Measurements from ENCODE around the gene LIPG.
"Not testable (repeated sequence)": the region's sequence is repeated elsewhere in the genome, so short reads cannot be mapped to it uniquely, and the experiment has no call there.

LIPG gene

DNA sequence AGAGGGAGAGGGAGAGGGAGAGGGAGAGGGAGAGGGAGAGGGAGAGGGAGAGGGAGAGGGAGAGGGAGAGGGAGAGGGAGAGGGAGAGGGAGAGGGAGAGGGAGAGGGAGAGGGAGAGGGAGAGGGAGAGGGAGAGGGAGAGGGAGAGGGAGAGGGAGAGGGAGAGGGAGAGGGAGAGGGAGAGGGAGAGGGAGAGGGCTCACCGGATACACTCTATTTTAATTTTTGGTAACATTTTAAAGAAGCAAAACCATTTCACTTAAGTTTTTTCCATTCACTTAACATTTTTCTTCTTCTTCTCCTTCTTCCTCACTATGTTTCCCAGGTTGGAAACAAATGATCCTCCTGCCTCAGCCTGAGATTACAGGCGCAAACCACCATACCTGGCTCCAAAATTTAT is 17.2 kb downstream of the LIPG start:
- not testable (repeated sequence) for DNase-seq

DNA sequence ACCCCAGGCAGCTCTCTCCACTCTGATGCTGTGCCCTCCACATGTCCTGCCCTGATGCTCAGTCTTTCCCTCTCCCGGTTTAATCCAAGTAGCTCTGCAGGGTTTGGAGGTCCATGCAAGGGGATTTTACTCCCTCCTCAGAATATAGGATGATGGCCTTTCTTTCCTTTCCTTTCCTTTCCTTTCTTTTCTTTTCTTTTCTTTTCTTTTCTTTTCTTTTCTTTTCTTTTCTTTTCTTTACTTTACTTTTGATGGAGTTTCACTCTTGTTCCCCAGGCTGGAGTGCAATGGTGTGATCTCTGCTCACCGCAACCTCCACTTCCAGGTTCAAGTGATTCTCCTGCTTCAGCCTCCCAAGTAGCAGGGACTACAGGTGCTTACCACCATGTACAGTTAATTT is 17.7 kb downstream of the LIPG start:
- DNase-seq, result not testable (repeated sequence)

DNA sequence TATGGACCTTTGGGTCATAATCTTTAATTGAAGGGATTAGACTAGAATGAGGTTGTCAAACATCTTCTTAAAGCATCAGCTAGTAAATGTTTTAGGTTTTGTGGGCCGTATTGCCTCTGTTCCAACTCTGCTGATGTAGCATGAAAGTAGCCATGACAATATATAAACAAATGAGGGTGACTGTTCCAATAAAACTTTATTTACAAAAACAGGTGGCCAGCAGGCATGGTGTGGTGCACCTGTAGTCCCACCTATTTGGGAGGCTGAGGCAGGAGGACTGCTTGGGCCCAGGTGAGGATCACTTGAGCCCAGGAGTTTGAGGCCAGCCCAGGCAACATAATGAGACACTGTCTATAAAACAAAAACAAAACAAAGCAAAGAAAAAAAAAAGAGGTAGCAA is 18.4 kb downstream of the LIPG start:
- DNase-seq, result no peak

DNA sequence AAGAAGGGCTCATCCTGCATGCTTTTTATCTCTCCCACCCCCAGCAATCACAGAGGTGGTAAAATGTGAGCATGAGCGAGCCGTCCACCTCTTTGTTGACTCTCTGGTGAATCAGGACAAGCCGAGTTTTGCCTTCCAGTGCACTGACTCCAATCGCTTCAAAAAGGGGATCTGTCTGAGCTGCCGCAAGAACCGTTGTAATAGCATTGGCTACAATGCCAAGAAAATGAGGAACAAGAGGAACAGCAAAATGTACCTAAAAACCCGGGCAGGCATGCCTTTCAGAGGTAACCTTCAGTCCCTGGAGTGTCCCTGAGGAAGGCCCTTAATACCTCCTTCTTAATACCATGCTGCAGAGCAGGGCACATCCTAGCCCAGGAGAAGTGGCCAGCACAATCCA is 19.5 kb downstream of the LIPG start:
- no peak for DNase-seq

DNA sequence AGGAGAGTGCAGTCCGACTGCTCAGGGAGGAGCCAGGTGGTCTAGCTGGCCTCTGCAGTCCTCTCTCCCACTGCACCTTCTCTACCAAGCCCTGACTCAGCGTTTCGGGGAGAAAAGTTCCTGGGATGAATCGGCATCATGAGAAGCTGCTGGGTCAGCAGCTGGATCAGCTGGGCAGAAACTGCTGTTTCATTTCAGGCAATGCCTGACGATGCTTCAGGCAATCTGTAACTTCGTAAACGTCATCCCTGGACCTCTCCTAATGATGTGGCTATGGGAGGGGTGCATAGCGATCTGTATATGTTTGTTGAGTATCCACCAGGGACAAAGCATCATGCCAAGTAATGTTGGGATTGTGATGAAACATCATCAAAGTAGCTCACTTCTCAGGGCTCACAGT is 20.7 kb downstream of the LIPG start:
- DNase-seq, result no peak

DNA sequence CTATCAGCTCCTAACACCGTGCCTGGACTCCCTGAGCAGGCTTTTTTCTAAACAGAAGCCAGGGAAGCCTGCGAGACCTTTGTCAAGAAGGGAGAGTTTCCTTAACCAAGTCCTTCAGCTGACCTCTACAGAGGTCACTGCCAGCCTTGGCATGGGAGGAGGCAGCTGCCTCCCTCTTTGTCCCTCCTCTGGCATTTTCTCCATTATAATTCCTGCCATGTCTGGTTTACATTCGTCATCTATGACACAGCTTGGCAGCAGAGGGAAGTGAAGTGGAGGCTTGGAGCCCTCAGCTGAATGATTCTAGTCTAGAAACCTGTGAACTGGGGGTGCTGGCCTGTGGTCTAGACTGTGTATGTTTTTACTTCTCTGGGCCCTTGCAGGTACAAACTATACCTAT is 22.5 kb downstream of the LIPG start:
- no peak for DNase-seq

DNA sequence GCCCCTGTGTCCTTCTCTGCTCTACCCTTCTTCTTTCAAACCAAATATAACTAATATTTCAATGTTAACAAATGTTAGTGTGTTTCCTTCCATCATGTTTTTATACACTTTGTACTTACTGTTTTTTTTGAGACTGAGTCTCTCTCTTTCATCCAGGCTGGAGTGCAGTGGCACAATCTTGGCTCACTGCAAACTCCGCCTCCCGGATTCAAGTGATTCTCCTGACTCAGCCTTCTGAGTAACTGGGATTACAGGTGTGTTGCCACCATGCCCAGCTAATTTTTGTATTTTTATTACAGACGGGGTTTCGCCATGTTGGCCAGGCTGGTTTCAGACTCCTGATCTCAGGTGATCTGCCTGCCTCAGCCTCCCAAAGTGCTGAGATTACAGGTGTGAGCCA is 23.1 kb downstream of the LIPG start:
- not testable (repeated sequence) for DNase-seq

DNA sequence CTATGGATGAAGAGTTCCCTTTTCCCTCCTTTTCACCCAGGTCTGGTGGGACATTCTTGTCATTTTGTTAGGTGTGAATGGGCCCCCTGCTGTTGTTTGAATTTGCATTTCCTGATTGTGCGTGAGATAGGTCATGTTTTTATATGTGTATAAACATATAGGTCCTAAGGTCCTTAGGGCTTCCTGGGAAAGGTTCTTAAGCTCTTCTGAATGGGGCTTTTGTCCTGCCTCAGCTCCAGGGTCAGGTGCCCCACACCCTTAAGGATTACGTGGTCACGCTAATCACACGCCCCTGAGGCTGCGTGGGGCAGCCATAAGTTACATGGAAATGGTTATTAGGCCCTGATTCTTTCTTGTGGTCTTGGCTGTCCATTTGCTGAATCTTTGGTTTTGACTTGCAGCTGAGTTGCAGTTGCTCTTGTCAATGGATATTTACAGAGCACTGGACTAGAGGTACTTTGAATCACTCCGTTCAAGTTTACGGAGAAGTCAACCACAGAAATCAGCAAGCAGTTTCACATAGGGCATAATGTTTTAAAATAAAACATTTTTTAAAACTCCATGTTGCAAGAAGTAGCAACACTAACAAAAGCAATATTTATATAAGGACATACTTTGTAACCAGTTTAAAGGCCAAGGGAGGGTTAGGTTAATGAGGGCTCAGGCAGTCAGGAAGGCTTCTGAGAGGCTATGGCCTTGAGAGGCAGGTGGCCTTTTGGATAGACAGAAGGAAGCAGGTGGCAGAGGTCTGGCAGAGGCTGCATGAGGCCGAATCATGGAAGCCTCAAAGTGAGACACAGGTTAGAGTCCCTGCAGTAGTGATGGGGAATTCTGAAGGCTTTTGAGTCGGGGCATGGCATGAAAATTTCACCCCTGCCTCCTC is 24.2 kb downstream of the LIPG start:
- no peak for DNase-seq

DNA sequence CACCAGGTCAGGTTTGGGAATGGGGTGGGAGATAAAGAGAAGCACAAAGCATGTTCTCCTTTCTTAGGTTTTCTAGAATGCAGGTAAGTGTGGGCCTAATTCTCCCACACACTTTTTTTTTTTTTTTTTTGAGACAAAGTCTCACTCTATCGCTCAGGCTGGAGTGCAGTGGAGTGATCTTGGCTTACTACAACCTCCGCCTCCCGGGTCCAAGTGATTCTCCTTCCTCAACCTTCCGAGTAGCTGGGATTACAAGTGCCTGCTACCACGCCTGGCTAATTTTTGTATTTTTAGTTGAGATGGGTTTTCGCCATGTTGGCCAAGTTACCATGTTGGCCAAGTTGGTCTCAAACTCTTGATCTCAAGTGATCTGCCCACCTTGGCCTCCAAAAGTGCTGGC is 26.3 kb downstream of the LIPG start:
- DNase-seq, result no peak

DNA sequence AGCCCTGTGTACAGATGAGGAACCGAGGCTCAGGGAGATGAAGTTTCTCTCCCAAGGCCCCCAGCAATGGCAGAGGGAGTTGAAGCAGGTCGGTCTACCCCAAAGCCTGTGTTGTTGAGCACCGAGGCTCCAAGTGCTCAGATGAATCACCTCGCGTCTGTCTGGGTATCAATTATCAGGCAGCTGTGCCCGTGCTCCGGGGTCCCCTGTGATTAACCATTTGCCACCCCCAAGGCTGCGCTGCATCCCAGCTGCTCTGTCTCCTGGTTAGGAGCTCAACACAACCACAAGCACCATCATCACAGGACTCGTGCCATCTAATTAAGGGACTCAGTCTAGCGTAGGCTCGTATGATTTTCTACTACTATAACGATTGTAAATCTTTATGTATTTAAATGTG is 27.1 kb downstream of the LIPG start:
- DNase-seq, result no peak

DNA sequence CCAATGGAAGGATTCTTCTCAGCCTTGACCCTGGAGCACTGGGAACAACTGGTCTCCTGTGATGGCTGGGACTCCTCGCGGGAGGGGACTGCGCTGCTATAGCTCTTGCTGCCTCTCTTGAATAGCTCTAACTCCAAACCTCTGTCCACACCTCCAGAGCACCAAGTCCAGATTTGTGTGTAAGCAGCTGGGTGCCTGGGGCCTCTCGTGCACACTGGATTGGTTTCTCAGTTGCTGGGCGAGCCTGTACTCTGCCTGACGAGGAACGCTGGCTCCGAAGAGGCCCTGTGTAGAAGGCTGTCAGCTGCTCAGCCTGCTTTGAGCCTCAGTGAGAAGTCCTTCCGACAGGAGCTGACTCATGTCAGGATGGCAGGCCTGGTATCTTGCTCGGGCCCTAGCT is 28.8 kb downstream of the LIPG start:
- no peak for DNase-seq

DNA sequence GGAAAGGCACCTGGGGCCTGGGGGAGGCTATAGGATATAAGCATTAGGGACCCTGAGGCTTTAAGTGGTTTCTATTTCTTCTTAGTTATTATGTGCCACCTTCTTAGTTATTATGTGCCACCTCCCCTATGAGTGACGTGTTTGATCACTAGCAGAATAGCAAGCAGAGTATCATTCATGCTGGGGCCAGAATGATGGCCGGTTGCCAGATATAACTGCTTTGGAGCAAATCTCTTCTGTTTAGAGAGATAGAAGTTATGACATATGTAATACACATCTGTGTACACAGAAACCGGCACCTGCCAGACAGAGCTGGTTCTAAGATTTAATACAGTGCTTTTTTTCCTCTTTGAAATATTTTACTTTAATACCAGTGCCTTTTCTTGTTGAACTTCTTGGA is 29.4 kb downstream of the LIPG start:
- DNase-seq, result no peak

DNA sequence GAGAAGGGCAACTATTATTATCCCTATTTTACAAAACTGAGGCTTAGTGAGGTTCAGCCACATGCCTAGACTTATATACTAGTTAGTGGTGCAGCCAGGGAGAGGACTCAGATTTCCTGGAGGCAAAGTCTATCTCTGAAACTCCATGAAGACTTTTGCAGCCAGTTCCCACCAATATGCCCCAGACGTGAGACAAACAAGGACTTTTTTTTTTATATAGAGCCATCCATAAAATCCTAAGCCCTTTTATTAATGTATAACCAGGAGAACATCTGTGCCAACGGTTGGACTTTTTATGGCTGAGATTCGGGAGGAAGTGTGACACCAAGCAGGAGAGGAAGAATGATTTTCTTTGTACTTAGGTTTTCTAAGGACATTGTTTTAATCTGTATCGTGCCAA is 29.9 kb downstream of the LIPG start:
- DNase-seq, result no peak

DNA sequence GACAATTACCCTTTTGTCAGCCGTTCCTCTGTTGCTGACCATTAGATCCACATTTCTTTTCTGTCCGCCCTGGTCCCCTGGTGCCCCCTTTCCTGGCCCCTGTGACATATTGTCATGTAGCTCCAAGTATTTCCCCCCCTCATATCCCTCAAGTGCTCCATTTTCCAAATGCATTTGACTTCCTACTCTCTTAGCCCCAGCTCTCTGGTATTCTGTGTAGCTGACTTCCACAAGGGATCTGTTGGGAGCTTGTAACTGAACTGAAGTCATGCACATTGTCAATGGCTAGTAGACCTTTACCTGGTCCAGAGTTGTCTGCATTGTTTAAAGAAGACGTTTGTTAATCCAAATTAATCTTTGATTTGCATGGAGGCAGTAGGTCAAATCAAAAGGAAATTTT is 34.8 kb downstream of the LIPG start:
- no peak for DNase-seq

DNA sequence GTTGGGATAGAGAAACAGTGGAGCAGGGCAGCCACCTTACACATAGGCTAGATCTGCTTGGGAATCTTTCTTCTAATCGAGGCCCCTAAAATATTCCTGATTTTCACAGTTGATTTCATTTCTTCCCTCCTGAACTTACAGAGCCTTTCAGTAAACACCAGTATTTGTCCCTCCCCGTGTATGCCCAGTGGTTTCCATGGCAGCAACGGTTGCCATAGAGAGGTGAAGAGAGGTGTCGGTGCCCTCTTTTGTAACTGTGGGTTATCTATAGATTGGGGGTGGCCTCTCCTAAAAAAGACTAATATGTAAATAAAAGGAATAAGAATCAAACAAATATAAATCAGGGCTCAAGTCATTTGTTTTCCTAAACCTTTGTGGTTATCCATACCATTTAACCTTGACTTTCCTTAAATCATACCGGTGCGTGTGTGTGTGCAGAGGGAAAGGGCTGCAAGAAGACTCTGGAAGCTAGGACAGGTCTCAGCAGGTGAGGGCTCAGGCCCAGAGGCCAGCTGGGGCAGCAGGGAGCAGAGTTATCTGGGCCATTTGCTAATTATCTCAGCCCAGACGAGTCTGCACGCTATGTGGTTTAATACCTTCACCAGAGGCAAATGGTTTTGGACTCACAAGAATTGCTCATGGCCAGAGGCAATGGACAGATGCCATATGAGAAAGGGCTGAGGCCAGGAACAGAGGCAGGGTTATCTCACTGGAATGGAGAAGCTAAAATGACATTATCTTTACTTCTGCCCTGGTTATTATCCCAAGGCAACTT is 35.5 kb downstream of the LIPG start:
- no peak for DNase-seq

DNA sequence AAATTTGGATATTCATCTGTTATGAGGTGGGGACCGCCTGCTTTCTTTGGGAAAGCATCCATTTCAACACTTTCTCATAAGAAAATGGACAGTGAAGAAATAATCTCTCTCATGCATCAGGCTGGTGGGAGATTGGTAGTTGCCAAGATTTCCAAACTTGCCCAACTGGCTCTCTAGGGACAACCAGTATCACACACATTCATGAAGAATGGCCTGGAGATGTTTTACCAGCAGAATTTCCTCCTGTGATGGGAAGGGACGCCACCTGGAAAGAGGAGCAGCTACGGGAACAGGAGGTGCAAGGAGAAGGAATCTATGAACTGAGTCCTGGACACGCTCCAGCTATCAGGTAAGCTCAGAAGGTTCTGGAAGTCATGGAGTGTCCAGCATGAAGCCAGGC is 39.4 kb downstream of the LIPG start:
- no peak for DNase-seq

DNA sequence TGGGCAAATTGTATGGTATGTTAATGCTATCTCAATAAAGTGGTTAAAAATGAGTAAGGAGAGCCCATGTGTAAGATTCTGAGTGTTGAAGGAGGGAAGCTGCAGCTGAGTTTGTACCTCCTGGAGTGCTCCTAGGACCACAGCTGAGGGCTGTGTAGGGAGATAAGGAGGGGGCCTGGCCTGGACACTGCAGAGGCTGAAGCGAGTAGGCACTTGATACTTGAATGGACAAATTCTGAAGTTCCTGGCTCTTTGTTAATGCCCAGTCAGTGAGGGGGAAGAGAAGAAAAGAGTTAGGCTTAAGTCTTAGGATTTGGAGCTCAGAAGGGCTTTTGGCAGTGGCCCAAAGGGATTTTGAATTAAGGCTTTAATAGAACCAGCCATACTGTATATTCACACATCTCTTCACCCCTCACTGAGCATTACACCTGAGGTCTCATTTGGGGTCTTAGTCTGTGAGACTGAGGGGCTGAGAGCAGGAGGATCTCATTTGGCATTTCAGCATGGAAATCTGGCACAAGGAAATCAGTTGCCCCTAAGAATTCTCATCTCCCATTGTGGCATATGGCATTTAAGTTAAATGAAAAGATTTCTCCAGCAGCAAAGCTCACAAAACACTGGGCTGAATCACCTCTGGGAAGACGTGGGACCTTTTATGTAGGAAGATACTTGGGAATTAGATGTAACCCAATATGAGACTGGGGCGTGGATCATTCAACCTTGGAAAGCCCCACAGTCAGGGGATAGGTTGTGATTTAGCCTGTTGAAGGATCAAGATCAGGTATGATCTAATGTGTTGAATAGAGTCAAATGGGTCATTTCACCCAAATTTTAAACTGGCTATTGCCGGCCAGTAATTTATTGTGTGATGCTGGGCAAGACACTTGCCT is 46.8 kb downstream of the LIPG start:
- DNase-seq, result no peak

DNA sequence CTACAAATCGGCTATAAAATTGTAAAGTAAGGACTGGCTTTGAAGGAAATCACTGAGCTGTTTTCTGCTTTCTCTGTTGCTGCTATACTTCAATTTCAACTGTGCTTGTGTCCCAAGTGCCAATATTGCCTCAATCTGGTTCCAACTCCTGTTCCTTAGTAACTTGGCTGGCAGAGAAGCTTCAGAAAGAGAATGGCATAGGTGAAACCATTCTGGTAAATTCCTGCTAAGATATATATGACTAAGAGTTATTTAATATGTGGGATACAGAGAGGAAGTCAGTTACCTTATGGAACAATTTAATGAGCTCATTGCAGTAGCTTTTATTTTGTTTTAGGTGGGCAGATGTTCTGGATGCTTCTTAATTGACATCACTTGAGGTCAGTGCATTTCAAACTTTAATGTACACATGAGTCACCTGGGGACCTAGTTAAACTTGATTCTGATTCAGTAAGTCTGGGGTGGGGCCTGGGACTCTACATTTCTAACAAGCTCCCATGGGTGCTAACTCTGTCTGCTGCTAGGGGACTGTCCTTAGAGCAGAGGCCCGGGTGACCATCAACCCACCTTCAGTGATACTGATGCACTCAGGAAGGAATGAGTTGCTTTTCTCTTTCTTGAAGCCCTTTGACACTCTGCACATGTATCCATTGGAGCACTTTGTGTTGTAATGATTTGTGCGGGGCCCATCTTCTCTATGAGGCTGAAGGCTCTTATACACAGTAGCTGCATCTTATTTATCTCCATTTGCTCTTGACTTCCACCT is 47.6 kb downstream of the LIPG start:
- no peak for DNase-seq

DNA sequence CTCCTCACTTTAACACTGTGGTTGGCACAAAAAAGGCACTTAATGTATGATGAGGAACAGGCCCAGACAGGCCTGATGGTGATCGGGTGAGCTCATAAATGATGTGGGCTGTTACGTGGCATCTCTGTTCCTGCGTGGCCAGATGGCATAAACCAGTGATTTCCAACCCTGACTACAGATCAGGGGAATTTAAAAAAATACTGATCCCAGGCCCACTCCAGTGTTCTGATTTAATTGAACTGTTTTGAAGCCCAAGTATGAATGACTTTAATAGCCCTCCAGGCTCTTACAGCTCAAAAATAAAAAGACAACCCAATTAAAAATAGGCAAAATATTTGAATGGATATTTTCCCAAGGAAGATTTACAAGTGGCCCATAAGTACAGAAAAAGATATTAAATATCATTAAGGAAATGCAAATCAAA is 48.2 kb downstream of the LIPG start:
- no peak for DNase-seq

DNA sequence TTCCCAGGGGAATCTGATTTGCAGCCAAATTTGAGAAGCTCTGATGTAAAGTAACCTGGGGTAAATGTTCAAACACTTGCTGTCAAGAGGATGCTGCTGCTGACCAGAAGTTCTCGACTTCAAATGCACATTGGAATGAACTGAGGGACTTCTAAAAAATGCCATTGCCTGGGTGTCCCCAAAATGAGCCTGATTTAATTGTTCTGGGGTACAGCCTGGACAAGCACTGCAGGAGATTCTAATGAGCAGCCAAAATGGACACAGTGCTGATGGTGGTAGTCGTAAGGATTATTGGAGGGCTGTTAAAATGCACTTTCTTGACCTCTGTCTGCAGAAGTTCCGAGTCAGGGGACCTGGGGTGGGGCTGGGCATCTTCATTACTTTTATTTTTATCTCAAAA is 49.5 kb downstream of the LIPG start:
- DNase-seq, result no peak

DNA sequence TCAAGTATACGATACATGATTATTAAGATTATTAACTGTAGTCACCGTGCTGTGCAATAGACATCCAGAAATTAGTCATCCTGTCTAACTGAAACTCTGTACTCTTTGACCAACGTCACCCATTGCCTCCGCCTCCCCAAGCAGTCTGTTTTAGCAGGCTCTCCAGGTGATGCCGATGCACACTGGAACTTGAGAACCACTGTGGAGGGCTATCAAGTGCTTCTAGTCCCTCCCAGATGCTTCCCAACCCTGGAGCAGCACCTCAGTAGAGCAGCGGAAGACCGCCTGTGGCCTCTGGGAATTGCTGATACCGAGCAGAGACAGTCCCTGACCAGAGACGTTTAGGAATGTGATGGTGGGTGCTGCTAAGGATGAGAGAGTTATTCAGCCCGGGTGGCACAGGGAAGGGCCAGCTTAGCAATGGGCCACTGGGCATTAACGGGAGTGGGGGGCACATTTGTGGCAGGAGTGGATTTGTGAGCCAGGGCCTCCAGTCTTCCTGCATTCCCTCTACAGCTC is 50.7 kb downstream of the LIPG start:
- no peak for DNase-seq

DNA sequence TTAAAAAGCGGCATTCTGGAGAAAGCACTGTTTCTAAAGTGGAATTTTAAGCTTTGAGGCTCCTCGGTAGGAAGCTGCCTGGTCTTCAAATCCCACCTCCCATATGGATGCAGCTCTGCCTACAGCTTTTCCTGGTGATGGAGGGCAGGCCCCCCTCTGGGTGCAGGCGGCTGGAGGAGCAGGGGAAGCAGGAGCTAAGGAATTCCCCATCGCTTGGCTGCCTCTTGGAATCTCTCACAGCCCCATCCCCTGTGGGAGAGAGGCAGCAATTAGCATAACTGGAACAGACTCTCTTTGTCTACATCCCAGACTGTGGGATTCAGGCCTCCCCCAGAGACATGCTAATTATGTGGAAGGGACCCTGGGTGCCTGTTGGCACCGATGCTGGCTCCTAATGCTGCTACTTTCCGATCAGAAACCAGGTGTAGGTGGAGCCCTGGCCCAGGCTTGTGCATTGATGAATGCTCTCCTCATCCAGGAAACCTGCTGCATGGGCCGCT is 51.3 kb downstream of the LIPG start:
- no peak for DNase-seq

Measured in T-helper 2 cell (primary cell).